HS-5 (cell line): ENCODE results near the gene KRTAP5-6.

ENCODE experiments used
- DNase-seq: peaks from one replicate; pipeline ENCODE4 v3.0.0-alpha.2; 2012; ENCODE audit warnings: low read depth

KRTAP5-6 gene

DNA sequence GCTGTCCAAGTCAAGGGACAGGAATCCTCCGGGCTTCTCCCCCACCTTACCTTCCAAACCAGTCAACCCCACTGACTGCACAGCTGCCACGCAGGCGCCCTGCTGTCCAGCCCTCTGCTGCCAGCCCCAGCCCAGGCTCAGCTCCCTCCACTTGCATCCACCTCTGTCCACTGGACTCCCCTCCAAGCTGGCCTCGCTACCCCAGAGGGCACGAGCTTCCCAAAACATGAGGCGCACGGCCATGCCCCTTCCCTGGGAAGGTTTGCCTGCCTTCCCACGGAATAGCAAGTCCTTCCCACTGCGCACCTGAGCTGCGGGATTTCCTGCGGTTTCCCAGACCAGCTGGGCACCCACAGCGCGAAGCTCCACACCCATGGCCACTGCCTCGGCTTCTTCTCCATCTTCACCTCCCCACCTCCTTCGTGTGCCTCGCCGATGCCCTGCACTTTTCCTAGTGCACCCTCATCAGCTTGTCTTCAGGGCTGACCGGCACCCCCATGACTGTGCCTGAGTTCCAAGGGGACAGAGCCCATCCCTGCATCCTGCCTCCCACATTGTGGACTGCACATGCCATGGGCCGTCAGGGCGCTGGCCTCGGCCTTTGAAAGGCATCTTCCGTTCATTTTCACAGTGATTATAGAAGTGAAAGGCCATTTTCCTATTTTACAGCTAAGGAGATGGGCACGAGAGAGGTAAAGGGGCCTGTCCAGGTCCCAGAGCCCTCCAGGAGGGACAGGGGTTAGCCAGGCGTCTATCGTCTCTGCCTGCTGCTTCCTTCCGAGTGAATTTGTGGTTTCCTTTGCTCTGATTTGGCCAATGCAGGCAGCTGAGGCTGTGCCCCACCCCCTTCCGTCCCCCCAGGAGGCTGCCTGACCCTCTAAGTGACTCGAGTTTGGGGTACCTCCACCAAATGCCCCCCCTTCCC is 37.0 kb downstream of the KRTAP5-6 start:
- DNase-seq = no peak

DNA sequence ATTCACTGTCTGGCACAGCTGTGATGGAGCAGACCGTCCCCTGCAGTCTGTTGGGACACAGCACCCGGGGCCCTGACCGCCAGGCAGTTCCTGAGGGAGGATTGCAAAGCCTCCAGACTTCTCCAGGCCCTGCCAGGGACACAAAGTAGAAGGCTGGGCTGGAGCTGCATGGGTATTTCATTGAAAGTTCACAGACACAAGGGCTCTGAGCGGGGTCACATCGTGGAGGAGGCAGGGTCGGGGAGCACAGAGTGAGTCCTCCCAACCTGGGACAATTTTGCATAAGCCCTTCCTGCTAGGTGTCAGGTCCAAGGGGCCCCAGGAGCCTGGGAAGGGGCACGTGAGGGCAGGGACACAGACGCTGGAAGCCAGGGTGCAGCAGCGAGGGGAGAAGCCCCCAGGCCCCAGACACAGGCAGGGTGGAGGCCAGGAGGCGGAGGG is 37.7 kb downstream of the KRTAP5-6 start:
- DNase-seq = no peak

DNA sequence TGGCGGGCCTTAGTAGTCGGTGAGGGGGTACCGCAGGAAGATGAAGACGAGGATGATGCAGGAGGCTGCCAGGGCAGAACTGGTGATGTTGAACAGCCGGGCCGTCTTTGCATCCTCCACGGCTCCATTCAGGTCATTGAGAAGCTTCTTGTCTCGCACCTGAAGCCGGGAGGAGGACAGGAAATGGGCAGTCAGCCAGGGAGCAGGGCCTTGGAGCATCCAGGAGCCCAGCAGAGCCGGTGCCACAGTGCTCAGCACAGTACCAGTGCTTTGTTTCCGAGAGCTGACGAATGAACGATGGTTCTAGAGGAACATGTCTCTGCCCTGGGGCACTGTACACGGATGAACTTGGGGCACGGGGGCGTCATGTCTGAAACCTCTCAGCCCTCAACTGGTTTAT is 38.3 kb downstream of the KRTAP5-6 start:
- DNase-seq = no peak

DNA sequence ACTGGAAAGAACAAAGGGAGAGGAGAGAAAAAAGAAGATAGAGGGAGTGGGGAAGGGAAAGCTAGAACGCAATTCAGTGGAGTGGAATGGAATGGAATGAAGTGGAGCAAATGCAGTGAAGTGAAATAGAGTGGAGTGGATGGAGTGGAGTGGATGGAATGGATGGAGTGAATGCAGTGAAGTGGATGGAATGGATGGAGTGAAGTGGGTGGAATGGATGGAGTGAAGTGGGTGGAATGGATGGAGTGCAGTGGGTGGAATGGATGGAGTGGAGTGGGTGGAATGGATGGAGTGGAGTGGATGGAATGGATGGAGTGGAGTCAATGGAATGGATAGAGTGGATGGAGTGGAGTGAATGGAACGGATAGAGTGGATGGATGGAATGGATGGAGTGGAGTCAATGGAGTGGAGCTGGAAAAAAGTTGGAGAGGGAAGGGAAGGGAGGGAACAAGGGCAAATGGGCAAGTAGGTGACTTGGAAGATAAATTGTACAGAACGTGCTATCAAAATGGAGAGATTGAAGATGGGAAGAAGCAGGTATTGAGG is 39.5 kb downstream of the KRTAP5-6 start:
- no peak for DNase-seq

DNA sequence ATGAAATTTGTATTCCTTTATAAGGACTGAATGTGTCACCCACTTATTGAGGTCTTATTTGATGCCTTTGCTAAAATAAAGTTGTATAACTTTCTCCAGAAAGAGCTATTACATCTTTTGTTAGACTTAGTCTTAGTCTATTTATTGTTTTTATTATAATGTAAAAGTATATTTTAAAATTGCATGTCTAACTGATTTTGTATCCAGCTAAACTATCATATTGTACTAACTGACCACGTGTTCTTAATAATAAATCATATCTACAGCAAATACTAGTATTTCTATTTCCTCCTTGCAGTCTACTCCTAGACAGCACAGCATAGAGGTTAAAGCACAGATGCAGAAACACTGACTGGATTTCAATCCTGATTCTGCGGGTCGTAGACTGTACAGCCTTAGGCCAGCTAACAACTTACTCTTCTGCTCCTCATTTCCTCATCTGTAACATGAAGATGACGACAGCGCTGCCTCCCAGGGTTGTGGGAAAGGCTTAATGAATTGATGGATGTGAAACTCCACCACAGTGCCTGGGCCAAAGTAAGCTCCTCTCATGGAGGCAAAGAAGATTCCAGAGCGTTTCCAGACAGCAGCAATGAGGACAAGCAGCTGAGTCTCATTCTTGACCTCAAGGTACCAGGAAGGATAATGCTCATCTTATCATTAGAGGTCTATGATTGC is 40.2 kb downstream of the KRTAP5-6 start:
- DNase-seq = no peak

DNA sequence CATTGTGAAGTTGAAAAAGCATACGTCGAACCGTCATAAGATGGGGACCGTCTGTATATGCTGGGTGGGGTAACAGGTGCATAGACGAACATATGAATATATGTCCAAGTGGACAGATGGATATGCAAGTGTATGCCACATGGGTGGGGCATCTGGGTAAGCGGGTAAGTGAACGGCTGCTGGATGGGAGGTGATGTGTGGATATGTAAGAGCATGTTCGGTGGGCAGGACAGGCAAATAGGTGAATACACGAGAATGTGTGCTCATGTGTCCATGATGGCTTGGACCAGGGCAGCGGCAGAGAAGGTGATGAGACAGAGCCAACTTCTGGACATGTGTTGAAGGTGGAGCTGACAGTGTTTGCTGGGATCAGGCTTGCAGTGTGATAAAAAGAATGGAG is 41.4 kb downstream of the KRTAP5-6 start:
- DNase-seq = no peak

DNA sequence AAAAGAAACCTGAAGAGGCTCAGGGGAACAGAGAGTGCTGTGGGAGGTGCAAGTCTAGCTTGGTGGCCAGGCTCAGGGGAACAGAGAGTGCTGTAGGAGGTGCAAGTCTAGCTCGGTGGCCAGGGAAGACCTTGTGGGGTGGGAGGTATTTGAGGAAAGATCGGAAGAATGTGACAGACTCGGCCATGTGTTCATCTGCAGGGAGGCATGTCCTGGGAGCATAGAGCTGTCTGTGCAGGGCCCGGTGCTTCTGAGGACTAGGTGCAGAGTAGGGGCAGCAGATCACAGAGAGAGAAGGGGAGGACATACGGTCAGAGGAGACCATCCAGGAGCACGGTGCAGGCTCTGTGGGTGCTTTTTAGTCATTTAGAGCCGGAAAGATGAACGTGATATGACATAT is 42.6 kb downstream of the KRTAP5-6 start:
- no peak for DNase-seq

DNA sequence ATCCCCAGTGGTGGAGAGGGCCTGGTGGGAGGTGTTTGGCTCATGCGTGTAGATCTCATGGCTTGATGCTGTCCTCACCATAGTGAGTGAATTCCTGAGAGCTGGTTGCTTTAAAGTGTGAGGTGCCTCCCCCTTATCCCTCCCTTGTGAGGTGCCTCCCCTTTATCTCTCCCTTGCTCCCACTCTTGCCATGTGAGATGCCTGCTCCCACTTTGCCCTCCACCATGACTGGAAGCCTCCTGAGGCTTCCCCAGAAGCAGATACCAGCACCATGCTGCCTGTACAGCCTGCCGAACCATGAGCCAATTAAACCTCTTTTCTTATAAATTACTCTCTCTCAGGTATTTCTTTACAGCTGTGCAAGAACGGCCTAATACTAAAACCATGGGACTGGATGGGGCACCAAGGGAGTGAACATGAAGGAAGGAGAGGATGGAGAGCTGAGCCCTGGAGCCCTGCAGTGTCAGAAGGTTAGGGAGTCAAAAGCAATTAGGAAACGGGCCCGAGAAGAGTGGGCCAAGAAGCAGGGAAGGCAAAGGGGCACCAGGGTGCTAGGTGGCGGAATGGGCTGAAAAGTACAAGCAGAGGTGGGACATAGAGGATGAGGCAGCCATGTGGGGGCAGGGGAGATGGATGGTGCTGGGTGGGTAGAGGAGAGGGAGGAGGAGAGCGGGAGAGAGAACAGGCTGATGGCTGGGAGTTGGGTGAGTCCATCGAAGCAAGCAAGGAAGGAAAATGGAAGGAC is 44.0 kb downstream of the KRTAP5-6 start:
- DNase-seq = no peak

DNA sequence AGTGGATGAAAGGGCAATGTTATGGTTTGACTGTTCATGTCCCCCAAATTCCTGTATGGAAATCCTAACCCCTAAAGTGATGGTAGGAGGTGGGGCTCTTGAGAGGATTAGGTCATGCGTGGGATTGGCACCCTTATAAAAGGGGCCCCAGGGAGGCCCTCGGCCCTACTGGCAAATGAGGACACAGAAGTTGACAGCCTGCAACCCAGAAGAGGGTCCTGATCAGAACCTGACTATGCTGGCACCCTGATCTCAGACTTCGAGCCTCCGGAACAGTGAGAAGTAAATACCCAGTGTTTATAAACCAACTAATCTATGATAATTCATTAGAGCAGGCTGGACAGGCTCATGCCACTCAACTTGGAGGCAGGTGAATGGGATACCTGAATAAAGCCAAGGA is 44.7 kb downstream of the KRTAP5-6 start:
- DNase-seq = no peak

DNA sequence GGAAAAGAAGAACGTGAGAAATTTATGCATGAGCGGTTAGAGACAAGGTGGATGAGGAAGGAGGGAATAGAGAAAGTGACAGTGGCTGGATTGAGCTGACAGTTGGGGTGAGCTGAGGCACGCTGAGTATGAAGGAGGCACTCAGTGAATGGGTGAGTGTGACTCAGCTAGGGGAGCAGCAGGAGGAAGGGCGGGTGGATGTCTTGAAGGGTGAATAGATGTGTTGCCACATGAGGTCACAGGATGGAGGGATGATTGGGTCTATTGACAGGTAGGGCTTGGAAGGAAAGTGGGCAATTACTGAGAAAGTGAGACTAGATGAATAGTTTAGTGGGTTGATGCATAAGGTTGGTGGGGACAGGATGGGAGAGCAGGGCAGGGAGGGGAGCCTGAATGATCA is 45.4 kb downstream of the KRTAP5-6 start:
- DNase-seq = no peak

DNA sequence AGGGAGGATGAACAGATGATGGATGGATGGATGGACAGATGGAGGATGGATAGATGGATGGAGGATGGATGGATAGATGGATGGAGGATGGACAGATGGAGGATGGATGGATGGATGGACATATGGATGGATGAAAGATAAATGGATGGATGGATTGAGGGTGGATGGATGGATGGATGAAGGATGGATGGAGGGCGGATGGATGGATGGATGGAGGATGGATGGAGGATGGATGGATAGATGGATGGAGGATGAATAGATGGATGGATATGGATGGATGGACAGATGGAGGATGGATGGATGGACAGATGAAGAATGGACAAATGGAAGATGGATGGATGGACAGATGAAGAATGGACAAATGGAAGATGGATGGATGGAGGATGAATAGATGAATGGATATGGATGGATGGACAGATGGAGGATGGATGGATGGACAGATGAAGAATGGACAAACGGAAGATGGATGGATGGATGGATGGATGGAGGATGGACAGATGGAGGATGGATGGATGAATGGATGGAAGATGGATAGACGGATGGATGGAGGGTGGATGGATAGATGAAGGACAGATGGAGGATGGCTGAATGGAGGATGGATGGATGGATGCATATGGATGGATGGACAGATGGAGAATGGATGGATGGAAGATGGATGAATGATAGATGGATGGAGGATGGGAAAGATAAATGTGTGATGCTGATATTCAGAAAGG is 46.0 kb downstream of the KRTAP5-6 start:
- no peak for DNase-seq

DNA sequence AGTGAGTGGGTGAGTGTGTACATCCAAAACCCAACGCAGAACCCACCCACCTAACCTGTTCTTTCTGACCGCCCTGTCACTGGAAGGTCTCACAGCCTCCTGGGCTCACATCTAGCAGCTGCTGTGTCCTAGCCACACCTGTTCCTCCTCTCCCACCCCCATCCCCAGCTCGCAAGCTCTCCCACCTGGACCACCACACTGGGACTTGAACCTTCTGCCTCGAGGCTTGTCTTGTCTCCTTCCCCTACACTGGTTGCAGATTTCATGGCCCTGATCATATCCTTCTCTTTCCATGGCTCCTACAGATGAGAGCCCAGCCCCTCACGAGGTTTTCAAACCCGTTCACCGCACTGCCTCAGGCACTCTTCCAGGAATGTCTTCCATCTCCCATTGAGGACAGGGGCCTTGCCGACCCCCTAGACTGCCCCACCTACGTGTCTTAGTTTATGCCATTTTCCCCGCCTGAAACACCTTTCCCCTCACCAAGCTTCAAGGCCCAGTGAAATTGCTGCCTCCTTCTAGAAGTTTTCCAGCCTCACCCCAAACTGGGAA is 46.7 kb downstream of the KRTAP5-6 start:
- DNase-seq = no peak

DNA sequence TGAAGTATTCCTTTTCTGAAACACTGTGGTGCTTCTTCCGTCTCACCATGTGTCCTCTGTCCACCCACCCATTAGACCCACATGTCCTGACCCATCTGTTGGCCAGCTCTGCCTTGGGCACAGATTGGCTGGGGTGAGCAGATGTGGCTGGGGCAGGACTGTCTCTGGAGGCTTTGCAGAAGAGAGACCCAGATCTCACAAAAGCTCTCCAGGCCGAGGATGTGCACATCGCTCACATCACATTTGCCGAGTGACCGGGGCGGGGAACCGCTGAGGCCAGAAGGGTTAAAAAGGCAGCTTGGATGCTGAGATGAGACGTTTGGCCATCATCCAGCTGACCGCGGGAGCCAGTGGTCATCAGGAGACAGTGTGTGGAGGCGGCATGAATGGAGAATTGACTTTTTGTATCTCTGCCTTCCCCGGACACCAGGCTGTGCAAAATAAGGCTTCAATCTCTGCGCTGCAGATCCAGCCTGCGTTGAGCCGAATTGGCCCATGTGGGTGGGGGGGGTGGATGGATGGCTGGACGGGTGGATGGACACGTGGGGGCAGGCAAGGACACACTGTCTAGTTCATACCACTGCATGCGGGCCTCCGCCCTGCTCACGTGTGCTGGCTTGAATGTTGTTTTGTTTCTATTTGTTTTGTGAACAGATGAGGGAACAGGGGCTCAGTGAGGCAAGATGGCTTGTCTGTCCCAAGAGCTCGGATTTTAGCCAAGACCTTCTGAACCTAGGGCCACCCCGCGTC is 47.3 kb downstream of the KRTAP5-6 start:
- no peak for DNase-seq

DNA sequence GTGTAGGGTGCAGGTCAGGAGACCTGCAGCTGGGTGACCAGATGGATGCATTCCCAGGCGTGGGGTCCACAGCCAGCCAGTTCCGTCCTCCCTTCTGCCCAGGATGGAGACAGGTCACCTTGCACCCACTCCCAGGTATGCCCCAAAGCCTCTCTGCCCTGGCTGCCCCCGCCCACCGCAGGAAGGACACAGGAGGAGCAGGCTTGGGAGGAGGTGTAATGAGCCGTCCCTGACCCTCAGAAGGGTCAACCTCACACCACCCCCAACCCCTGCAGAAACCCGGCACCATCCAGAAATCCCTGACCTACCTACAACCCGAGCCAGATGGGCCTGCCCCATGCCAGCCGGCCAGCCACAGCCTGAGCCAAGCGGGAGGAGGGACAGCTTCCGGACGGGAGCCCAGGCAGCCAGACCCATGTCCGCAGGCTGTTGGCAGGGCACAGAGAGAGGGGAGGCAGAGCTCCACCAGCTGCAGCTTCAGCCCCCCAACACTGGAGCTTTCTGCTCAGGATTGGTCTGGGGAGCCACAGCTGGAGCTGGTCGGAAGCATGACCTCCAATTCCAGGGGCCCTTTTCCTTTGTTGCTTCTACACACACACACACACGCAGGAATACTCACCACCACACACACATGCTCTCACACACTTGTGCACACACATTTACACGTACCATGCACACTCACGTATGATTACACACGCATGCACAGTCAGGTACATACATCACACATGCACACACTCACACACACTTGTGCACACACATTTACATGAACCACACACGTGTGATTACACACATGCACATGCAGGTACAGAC is 48.1 kb downstream of the KRTAP5-6 start:
- DNase-seq = no peak

DNA sequence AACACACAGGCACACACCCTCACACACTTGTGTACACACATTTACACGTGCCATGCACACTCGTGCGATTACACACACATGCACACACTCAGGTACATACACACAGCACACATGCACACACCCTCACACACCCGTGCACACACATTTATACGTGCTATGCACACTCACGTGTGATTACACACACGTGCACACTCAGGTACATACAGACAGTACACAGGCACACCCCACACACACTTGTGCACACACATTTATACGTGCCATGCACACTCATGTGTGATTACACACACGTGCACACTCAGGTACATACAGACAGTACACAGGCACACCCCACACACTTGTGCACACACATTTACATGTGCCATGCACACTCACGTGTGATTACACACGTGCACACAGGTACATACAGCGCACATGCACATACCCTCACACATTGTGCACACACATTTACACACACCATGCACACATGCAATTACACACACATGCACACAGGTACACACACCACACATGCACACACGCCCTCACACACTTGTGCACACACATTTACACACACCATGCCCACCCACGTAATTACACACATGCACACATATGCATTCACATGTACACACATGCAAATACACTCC is 48.8 kb downstream of the KRTAP5-6 start:
- no peak for DNase-seq

DNA sequence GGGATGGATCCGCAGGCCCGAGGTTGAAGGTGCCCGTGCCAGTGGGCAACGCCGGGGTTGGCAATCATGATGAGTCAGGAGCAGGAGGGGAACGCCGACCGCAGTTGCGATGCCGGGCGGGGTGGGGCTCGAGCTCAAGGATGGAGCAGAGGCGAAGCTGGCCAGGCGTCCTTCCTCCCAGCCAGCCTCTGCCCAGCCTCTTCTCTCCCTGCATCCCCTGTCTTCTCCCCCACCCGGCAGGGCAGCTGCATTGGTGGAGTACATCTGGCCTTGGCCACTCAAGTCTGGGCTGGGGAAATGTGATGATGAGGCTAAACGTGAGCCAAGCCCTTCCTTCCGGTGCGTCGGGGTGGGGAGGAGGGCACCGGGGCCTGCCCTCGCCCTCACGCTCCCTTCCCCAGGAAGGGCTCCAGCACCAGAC is 49.5 kb downstream of the KRTAP5-6 start:
- DNase-seq = no peak

DNA sequence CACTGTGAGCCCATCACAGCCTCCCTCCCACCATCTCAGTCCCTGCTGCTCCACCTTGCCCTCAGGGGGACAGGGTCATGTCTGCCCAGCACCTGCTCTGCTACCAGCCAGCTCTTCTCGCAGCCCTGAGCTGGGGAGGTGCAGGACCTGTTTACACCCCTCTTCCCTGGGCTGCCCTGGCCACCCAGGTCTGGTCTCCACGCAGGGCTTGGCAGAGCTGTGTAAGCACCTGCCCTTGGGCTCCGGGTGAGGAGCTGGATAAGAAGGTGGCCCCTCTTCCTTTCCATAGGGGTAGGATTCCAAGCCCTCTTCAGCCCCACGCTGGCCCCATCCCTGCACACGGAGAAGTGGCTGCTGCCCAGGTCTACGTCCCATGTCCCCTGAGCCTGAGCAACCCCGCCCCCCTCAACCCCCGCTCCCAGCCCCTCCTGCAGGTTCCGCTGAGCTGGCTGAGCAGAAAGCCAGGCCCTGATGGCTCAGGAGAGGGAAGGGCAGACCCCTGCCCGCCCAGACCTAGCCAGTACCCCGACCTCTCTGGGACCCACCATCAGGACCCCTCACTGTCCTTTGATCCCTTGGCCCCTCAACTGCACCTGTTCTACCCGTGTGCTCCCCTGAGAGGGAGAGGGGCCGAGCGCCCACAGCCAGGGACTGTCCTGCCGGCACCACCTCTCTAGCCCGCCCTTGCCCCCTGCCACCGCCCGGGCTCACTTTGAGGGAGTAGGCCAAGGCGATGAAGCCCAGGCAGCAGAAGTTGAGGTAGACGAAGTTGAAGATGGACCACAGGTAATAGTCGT is 50.2 kb downstream of the KRTAP5-6 start:
- no peak for DNase-seq
